ENCODE data around the gene TSC2.

The TSC2 gene

DNA sequence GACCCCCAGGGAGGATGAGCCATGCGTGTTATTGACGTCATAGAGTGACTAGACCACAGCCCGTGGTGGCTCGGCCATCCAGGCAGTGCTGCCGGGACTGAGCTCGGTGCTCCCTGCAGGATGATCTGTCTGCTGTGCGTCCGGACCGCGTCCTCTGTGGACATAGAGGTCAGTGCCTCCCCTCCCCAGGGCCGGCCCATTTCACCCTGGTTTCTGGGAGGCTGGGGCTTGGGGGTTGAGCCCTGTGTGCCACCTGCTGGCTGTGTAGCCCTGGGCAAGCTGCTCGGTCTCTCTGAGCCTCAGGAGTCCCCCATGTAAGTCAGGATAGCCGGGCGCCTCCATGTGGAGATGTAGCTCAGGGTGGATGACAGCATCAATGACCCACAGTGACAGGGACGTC lies 8.3 kb downstream of the TSC2 start:
- H3K9ac ChIP-seq (ENCODE audit: low read depth, low read length) = no peak overlapping the region
- no peaks in the 10 kb centered on the region for H3K27me3 ChIP-seq (ENCODE audit: control insufficient read depth, insufficient read depth, low read length)
- H3K9me3 ChIP-seq (ENCODE audit: control insufficient read depth, insufficient read depth, low read length) = no peaks in the 10 kb centered on the region
- H3K36me3 ChIP-seq (ENCODE audit: control insufficient read depth, insufficient read depth, low read length) = peaks cover 26% of the 10 kb centered on the region
- no peaks in the 10 kb centered on the region for H3K4me1 ChIP-seq (ENCODE audit: control insufficient read depth, insufficient read depth, low read length)
- no peak overlapping the region for H3K4me3 ChIP-seq (ENCODE audit: low read depth, low read length)

DNA sequence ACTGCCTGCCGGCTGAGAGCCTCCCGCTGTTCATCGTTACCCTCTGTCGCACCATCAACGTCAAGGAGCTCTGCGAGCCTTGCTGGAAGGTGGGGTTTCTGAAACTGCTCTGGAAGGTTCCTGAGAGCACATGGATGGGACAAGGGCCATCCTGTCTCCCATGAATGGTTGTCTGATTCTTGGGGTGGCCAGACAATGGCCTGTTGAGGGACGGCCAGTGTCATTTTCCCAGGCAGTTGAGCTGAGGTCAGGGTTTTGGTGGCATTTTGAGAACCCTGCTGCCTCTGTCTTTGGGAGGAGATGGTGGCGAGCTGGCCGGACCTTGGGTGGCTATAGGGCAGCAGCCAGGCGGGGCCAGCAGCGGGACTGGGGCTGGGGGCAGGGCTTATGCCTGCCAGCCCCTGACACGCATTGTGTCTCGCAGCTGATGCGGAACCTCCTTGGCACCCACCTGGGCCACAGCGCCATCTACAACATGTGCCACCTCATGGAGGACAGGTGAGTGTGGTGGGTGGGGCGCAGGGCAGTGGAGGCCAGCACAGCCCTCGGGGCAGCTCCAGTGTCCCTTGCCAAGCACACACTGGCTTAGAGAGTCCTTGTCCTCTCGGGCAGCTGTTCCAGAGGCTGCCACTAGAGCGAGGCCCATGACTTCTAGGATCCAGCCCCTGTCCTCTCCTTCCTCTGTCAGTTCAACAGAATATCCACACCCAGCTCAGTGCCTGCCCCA lies 9.1 kb downstream of the TSC2 start:
- Histone ChIP-seq H3K27me3 (ENCODE audit: control insufficient read depth, insufficient read depth, low read length) (no peaks in the 10 kb centered on the region), H3K4me3 (ENCODE audit: low read depth, low read length) (no peak overlapping the region), H3K9me3 (ENCODE audit: control insufficient read depth, insufficient read depth, low read length) (no peaks in the 10 kb centered on the region), H3K4me1 (ENCODE audit: control insufficient read depth, insufficient read depth, low read length) (no peaks in the 10 kb centered on the region), H3K36me3 (ENCODE audit: control insufficient read depth, insufficient read depth, low read length) (peaks cover 26% of the 10 kb centered on the region), H3K9ac (ENCODE audit: low read depth, low read length) (no peak overlapping the region)

GRCh38 chr16:2057438-2057837 lies 9.7 kb downstream of the TSC2 start:
- Histone ChIP-seq H3K4me1 (ENCODE audit: control insufficient read depth, insufficient read depth, low read length) (no peaks in the 10 kb centered on the region), H3K9me3 (ENCODE audit: control insufficient read depth, insufficient read depth, low read length) (no peaks in the 10 kb centered on the region), H3K27me3 (ENCODE audit: control insufficient read depth, insufficient read depth, low read length) (no peaks in the 10 kb centered on the region), H3K36me3 (ENCODE audit: control insufficient read depth, insufficient read depth, low read length) (peaks cover 31% of the 10 kb centered on the region), H3K9ac (ENCODE audit: low read depth, low read length) (no peak overlapping the region), H3K4me3 (ENCODE audit: low read depth, low read length) (no peak overlapping the region)

DNA sequence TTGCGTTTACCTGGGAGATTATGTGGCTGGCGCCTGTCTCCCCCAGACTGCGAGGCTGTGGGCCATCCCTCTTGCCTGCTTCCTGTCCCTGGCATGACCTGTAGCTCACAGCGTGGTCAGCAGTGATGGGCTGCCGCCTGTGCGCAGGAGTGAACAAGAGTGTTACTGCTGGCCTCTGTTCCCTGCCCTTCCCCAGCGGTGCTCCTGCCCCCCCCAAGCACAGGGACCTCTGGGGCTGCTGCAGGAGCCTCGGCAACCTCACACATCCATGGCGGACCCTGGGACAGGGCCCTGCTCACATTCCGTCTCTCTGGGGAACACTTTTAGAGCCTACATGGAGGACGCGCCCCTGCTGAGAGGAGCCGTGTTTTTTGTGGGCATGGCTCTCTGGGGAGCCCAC lies 10.6 kb downstream of the TSC2 start:
- no peaks in the 10 kb centered on the region for H3K4me1 ChIP-seq (ENCODE audit: control insufficient read depth, insufficient read depth, low read length)
- no peak overlapping the region for H3K9ac ChIP-seq (ENCODE audit: low read depth, low read length)
- H3K36me3 ChIP-seq (ENCODE audit: control insufficient read depth, insufficient read depth, low read length) = peaks cover 27% of the 10 kb centered on the region
- no peak overlapping the region for H3K4me3 ChIP-seq (ENCODE audit: low read depth, low read length)
- no peaks in the 10 kb centered on the region for H3K27me3 ChIP-seq (ENCODE audit: control insufficient read depth, insufficient read depth, low read length)
- no peaks in the 10 kb centered on the region for H3K9me3 ChIP-seq (ENCODE audit: control insufficient read depth, insufficient read depth, low read length)

DNA sequence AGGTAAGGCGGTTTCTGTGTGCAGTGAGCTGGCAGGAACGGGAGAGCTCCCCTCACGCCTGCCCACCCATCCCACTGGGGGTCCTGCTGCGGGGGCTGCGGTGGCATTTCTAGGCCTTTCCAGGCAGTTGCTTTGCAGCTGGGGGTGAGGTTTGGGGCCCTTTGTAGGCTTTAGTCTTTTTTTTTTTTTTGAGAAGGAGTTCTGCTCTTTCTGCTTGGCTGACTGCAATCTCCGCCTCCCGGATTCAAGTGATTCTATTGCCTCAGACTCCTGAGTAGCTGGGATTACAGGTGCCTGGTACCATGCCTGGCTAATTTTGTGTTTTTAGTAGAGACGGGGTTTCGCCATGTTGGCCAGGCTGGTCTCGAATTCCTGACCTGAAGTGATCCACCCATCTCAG lies 11.1 kb downstream of the TSC2 start:
- no peaks in the 10 kb centered on the region for H3K4me1 ChIP-seq (ENCODE audit: control insufficient read depth, insufficient read depth, low read length)
- peaks cover 27% of the 10 kb centered on the region for H3K36me3 ChIP-seq (ENCODE audit: control insufficient read depth, insufficient read depth, low read length)
- no peak overlapping the region for H3K9ac ChIP-seq (ENCODE audit: low read depth, low read length)
- no peaks in the 10 kb centered on the region for H3K27me3 ChIP-seq (ENCODE audit: control insufficient read depth, insufficient read depth, low read length)
- H3K9me3 ChIP-seq (ENCODE audit: control insufficient read depth, insufficient read depth, low read length) = no peaks in the 10 kb centered on the region
- H3K4me3 ChIP-seq (ENCODE audit: low read depth, low read length) = no peak overlapping the region

DNA sequence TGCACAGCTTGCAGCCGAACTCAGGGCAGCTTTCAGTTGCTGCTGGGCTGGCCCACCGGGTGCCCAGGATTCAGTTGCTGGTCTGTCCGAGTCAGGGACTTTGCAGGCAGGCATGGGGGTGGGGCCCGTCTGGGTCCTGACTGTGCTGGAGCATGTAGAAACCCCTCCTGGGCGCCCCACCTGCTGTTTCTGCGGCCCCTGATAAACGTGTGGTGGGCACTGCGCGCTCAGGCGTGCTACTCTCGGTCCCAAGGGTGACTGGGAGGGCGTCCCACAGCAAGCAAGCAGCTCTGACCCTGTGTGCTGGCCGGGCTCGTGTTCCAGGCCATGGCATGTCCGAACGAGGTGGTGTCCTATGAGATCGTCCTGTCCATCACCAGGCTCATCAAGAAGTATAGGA lies 12.6 kb downstream of the TSC2 start:
- no peaks in the 10 kb centered on the region for H3K27me3 ChIP-seq (ENCODE audit: control insufficient read depth, insufficient read depth, low read length)
- H3K4me1 ChIP-seq (ENCODE audit: control insufficient read depth, insufficient read depth, low read length) = no peaks in the 10 kb centered on the region
- no peaks in the 10 kb centered on the region for H3K9me3 ChIP-seq (ENCODE audit: control insufficient read depth, insufficient read depth, low read length)
- no peak overlapping the region for H3K4me3 ChIP-seq (ENCODE audit: low read depth, low read length)
- peaks cover 24% of the 10 kb centered on the region for H3K36me3 ChIP-seq (ENCODE audit: control insufficient read depth, insufficient read depth, low read length)
- H3K9ac ChIP-seq (ENCODE audit: low read depth, low read length) = no peak overlapping the region

- Histone ChIP-seq H3K27me3 (ENCODE audit: control insufficient read depth, insufficient read depth, low read length) (no peaks in the 10 kb centered on the region), H3K4me1 (ENCODE audit: control insufficient read depth, insufficient read depth, low read length) (no peaks in the 10 kb centered on the region), H3K36me3 (ENCODE audit: control insufficient read depth, insufficient read depth, low read length) (peaks cover 30% of the 10 kb centered on the region)
Observed at GRCh38 chr16:2061023-2061422, 13.2 kb downstream of the TSC2 start.

DNA sequence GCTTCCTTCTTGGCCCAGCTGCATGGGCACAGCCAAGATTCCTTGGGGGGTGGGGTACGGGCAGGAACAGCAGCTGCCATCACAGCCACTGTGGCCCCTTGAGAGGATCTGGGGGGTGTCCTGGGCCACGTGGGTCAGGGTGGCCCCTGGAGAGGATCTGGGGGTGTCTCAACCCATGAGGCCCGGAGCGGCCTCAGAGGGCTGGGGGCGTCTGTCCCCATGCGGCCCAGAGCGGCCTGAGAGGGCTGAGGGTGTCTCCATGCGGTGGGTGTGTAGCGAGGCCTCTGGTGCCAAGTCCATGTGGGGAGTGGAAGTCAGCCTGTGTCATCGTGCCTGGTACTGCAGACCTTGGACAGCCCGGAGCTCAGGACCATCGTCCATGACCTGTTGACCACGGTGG lies 13.7 kb downstream of the TSC2 start:
- no peaks in the 10 kb centered on the region for H3K9me3 ChIP-seq (ENCODE audit: control insufficient read depth, insufficient read depth, low read length)
- H3K36me3 ChIP-seq (ENCODE audit: control insufficient read depth, insufficient read depth, low read length) = peaks cover 34% of the 10 kb centered on the region
- no peaks in the 10 kb centered on the region for H3K4me1 ChIP-seq (ENCODE audit: control insufficient read depth, insufficient read depth, low read length)

More at GRCh38 chr16:2061023-2061422, 13.2 kb downstream of the TSC2 start:
- H3K9me3 ChIP-seq (ENCODE audit: control insufficient read depth, insufficient read depth, low read length) = no peaks in the 10 kb centered on the region
- no peak overlapping the region for H3K9ac ChIP-seq (ENCODE audit: low read depth, low read length)
- no peak overlapping the region for H3K4me3 ChIP-seq (ENCODE audit: low read depth, low read length)

GRCh38 chr16:2062801-2063200 lies 15.0 kb downstream of the TSC2 start:
- Histone ChIP-seq H3K4me3 (ENCODE audit: low read depth, low read length) (no peak overlapping the region), H3K36me3 (ENCODE audit: control insufficient read depth, insufficient read depth, low read length) (peaks cover 32% of the 10 kb centered on the region), H3K9ac (ENCODE audit: low read depth, low read length) (no peak overlapping the region), H3K4me1 (ENCODE audit: control insufficient read depth, insufficient read depth, low read length) (no peaks in the 10 kb centered on the region), H3K9me3 (ENCODE audit: control insufficient read depth, insufficient read depth, low read length) (no peaks in the 10 kb centered on the region), H3K27me3 (ENCODE audit: control insufficient read depth, insufficient read depth, low read length) (no peaks in the 10 kb centered on the region)

More for the DNA sequence above, 13.7 kb downstream of the TSC2 start:
- Histone ChIP-seq H3K27me3 (ENCODE audit: control insufficient read depth, insufficient read depth, low read length) (no peaks in the 10 kb centered on the region), H3K9ac (ENCODE audit: low read depth, low read length) (no peak overlapping the region), H3K4me3 (ENCODE audit: low read depth, low read length) (no peak overlapping the region)

DNA sequence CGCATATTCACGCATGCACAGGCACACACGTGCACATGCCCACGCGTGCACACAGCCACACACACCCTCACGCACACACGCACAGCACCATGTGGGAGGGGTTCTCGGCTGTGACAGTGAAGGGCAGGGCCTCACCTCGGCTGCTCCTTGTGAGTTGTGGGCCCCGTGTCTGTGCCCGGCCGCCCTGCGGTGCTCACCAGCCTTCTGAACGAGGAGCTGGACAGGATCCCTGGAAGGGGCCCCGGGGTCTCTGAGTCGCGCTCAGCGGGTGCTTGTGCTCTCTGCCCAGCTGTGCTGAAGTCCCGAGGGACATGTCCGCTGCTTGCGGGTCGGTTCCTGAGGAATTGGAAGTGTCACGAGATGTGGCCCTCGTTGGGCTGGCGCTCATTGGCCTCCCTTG lies 16.1 kb downstream of the TSC2 start:
- Histone ChIP-seq H3K4me3 (ENCODE audit: low read depth, low read length) (no peak overlapping the region), H3K4me1 (ENCODE audit: control insufficient read depth, insufficient read depth, low read length) (no peaks in the 10 kb centered on the region), H3K36me3 (ENCODE audit: control insufficient read depth, insufficient read depth, low read length) (peaks cover 29% of the 10 kb centered on the region), H3K9ac (ENCODE audit: low read depth, low read length) (no peak overlapping the region), H3K27me3 (ENCODE audit: control insufficient read depth, insufficient read depth, low read length) (no peaks in the 10 kb centered on the region), H3K9me3 (ENCODE audit: control insufficient read depth, insufficient read depth, low read length) (no peaks in the 10 kb centered on the region)

GRCh38 chr16:2064368-2064945 lies 16.7 kb downstream of the TSC2 start:
- no peaks in the 10 kb centered on the region for H3K27me3 ChIP-seq (ENCODE audit: control insufficient read depth, insufficient read depth, low read length)
- H3K9me3 ChIP-seq (ENCODE audit: control insufficient read depth, insufficient read depth, low read length) = no peaks in the 10 kb centered on the region
- H3K4me3 ChIP-seq (ENCODE audit: low read depth, low read length) = no peak overlapping the region
- peaks cover 29% of the 10 kb centered on the region for H3K36me3 ChIP-seq (ENCODE audit: control insufficient read depth, insufficient read depth, low read length)
- H3K9ac ChIP-seq (ENCODE audit: low read depth, low read length) = no peak overlapping the region
- no peaks in the 10 kb centered on the region for H3K4me1 ChIP-seq (ENCODE audit: control insufficient read depth, insufficient read depth, low read length)

DNA sequence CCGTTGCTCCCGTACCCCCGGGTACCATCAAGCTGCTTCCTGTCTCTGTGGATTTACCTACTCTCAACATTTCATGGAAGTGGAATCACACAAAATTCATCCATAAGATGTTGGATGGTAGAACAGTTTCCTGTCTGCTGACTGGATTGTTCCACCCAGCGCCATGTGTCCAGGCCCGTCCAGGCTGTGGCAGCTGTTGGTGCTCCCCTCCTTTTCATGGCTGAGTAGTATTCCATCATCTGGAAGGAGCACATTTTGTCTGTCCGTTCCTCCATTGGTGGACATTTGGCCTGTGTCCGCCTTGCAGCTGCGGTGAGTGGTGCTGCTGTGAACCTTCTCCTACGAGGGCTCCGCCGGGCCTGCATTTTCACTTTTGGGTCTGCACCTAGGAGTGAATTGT lies 18.4 kb downstream of the TSC2 start:
- H3K36me3 ChIP-seq (ENCODE audit: control insufficient read depth, insufficient read depth, low read length) = peaks cover 37% of the 10 kb centered on the region
- H3K9me3 ChIP-seq (ENCODE audit: control insufficient read depth, insufficient read depth, low read length) = no peaks in the 10 kb centered on the region

More for the DNA sequence above, 18.4 kb downstream of the TSC2 start:
- Histone ChIP-seq H3K9ac (ENCODE audit: low read depth, low read length) (no peak overlapping the region), H3K4me3 (ENCODE audit: low read depth, low read length) (no peak overlapping the region), H3K4me1 (ENCODE audit: control insufficient read depth, insufficient read depth, low read length) (no peaks in the 10 kb centered on the region), H3K27me3 (ENCODE audit: control insufficient read depth, insufficient read depth, low read length) (no peaks in the 10 kb centered on the region)
